Melanocyte of skin (primary cell): ENCODE measurements around the gene GBX1. TPM values are rescaled to one million over a fixed set of nuclear protein-coding genes. Genes with fewer than 3 reads are reported as not detected.

ENCODE experiments used
- total RNA-seq, 2 donors: library from RNA; depleted of rRNA; stranded (reverse); fragments of >200 nt; gene quantifications; 2 replicates each; pipeline ENCODE4 v1.2.3, GENCODE V29; 2012

The GBX1 gene
- total RNA-seq = not detected

DNA sequence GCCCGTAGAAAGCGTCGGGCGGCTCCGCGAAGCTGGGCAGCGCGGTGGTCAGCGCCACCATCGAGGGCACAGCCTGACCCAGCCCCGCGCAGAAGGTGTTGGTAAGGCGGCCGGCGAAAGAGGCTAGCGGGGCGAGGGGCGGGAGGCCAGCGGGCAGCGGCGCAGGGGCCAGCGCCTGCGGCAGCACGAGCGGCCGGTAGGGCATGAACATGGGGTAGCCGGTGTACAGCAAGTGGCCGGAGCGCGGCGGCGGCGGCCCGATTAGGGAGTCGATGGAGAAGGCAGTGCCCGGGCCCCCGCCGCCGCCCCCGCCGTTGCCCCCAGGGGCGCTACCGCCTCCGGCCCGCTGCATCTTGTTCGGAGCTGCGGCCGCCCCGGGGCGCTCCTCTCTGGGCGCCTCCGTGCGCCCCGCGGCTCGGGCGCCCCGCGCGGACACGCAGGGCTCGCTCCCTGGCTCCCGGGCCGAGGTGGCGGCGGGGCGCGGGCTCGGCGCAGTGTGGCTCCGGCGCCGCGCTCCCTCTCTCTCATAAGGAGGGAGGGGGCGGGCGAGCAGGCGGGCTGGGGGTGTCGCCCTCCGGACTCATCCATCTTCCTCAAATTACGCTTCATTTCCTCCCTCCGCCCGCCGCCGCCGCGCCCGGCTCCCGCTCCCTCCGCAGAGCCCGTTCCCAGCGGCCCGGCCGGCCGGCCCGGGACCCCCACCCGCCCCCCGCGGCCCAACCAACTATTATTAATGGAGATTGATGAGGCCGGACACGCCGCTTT, at the start of gene GBX1:
GBX1 (minus strand) TSS at position 498 of the 765 bp plus-strand sequence; CDS start at position 352, 146 bp downstream.

DNA sequence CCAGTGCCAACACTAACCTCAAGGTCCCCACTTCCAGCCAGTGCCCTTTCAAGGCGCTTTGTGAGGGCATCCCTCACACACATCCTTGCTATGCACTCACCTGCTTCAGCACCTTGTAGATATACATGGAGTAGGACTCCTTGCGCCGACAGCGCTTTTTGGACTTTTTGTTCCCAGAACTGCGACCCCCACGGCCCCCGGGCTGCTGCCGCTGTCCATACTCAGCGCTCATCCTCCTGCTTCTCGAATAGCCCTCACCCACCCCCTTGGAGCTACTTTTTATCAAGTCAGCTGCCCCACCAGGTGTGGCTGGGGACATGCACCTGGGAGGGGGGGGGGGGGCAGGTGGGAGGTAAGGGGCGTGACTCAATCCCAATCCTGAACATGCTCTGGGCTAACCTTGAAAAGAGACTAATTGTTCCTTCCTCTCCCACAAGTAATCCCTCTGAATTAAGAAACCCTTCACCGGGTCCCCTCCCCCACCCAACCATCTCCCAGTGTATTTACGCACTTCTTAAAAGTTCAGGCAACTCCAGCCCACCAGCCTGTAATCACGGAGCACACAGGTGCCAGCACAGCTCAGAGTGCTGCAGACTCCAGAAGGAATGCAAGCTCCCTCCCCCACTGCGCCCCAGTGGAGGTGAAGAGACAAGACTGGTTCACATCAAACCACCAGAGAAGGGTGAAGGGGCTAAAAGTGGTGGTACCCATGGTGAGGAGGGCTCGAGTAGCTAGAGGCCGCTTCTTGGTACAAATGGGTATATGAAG, 42.8 kb upstream of the GBX1 start, which contains the start of gene H2BK1:
H2BK1 (minus strand) TSS at position 402 of the 768 bp plus-strand sequence; CDS start at position 232, 170 bp downstream.

DNA sequence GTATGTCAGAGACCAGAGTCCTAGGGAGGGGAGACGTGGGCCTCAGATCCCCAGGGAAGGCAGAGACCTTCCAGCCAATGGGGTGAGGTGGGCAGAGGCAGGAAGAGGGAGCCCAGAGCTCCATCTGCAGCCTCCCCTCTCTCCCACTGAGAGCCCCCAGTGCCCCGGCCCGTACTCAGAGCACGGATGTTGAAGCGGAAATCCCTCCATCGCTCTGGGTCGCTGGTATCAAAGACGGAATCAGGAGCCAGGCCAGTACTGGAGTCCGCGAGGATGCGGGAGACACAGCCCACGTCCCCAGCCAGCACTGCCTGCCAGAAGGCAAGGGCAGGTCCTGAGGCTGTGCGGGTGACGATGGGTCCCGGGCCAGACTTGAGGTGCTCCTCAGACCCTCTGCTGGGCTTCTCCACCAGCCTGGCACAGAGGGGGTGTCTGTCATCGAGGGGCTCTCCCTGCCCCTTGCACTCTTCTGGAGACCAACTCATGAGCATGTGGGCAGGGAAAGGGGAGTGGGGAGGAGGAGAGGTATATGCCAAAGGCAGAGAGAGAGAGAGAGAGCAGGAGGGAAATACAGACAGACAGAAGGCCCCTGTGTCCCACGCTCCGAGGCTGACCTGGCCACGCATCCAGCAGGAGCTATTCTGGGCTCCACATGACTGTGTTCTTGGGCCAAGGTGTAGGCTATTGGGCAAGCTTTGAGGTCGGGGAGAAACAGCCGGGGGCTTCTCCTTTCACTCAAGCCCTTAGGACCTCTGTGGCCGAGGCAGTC, 19.3 kb upstream of the GBX1 start, which contains the start of gene ASB10:
ASB10 (minus strand) TSS at position 611 of the 769 bp plus-strand sequence; CDS start at position 491, 120 bp downstream.

Other genes with a start within 250 kb of the GBX1 start
- gene KCNH2, start 189.4 kb downstream of the GBX1 start, total RNA-seq = not detected
- 1 to 10 TPM in 1 of 2 donors, under 1 TPM in 1; 0.69 to 7.0 TPM for gene NOS3, start 176.7 kb downstream of the GBX1 start, total RNA-seq
- under 1 TPM in 1 of 2 donors, not detected in 1; under 0.01 TPM for gene ATG9B, start 143.2 kb downstream of the GBX1 start, total RNA-seq
- 10 to 100 TPM; 36.6 to 44.4 TPM for gene ABCB8, start 139.2 kb downstream of the GBX1 start, total RNA-seq
- 1 to 10 TPM in 1 of 2 donors, under 1 TPM in 1; 0.33 to 1.0 TPM for gene ASIC3, start 119.2 kb downstream of the GBX1 start, total RNA-seq
- 10 to 100 TPM; 28.2 to 31.6 TPM for gene CDK5, start 109.8 kb downstream of the GBX1 start, total RNA-seq
- 100 to 1,000 TPM in 1 of 2 donors, 10 to 100 TPM in 1; 85.3 to 111 TPM for gene SLC4A2, start 108.1 kb downstream of the GBX1 start, total RNA-seq
- gene FASTK, start 86.9 kb downstream of the GBX1 start, total RNA-seq = 10 to 100 TPM; 74.3 to 86.0 TPM
- gene TMUB1, start 84.2 kb downstream of the GBX1 start, total RNA-seq = 10 to 100 TPM; 15.1 to 20.6 TPM
- gene AGAP3, start 81.2 kb downstream of the GBX1 start, total RNA-seq = 100 to 1,000 TPM in 1 of 2 donors, 10 to 100 TPM in 1; 66.1 to 100 TPM
- gene ASB10, start 19.6 kb upstream of the GBX1 start, total RNA-seq = not detected
- not detected for gene H2BK1, start 42.8 kb upstream of the GBX1 start, total RNA-seq
- 10 to 100 TPM; 54.0 to 78.6 TPM for gene ABCF2, start 59.5 kb upstream of the GBX1 start, total RNA-seq
- 10 to 100 TPM; 32.6 to 37.9 TPM for gene CHPF2, start 64.8 kb upstream of the GBX1 start, total RNA-seq
- gene SMARCD3, start 81.0 kb upstream of the GBX1 start, total RNA-seq = 10 to 100 TPM in 1 of 2 donors, 1 to 10 TPM in 1; 9.0 to 13.1 TPM
- gene NUB1, start 174.1 kb upstream of the GBX1 start, total RNA-seq = 10 to 100 TPM; 32.7 to 34.0 TPM
- gene WDR86, start 242.3 kb upstream of the GBX1 start, total RNA-seq = under 1 TPM in 1 of 2 donors, not detected in 1; 0.69 TPM